ENCODE data around the gene CEP112. TPM values are rescaled to one million over a fixed set of nuclear protein-coding genes. Genes with fewer than 3 reads are reported as not detected.

The CEP112 gene
- total and polyA plus RNA-seq, 2 of the 8 experiments (the other 6 are each of a cell fraction or from before 2014, with no cell fraction given): 0.62 to 3.1 TPM

- Histone ChIP-seq H3K4me3 (ENCODE audit: extremely low read depth in 1 of 4, insufficient read depth in 2 of 4, low read depth in 3 of 4, low read length in 4 of 4) (no peak overlapping the region), H2BK20ac (ENCODE audit: low read length) (no peak overlapping the region), H3K56ac (replicated peaks; ENCODE audit: insufficient read length, low read depth, low read length) (no peak overlapping the region), H2AK5ac (ENCODE audit: low read depth, low read length) (no peak overlapping the region), H3K27ac (ENCODE audit: low read depth, low read length) (no peak overlapping the region), H4K91ac (replicated peaks; ENCODE audit: insufficient read length, low read length) (no peak overlapping the region), H3K14ac (ENCODE audit: insufficient read length) (no peak overlapping the region), H3K27me3 (replicated peaks in 1 of 4; ENCODE audit: control insufficient read depth in 3 of 4, extremely low read depth in 1 of 4, insufficient read depth in 3 of 4, low read length in 3 of 4) (no peaks in the 10 kb centered on the region), H3K9ac (replicated peaks in 1 of 4; ENCODE audit: extremely low read depth in 1 of 4, low read depth in 3 of 4, low read length in 3 of 4) (no peak overlapping the region), H3K79me1 (ENCODE audit: low read depth, low read length) (no peaks in the 10 kb centered on the region), H4K20me1 (replicated peaks in 1 of 2; ENCODE audit: control insufficient read depth in 1 of 2, insufficient read depth in 2 of 2, low read length in 2 of 2) (no peaks in the 10 kb centered on the region), H4K8ac (ENCODE audit: extremely low read depth, insufficient read depth, low read length) (no peak overlapping the region), H3K18ac (ENCODE audit: extremely low read depth, low read length) (no peak overlapping the region), H3K9me3 (ENCODE audit: insufficient read depth in 2 of 2, low read depth in 1 of 2, low read length in 1 of 2) (peaks cover 0 to 5% of the 10 kb centered on the region in 2 experiments; a peak in 1 of 4 replicates), H2BK5ac (ENCODE audit: low read depth, low read length) (no peak overlapping the region), H2BK12ac (ENCODE audit: low read depth, low read length) (no peak overlapping the region), H2BK120ac (replicated peaks; ENCODE audit: low read depth, low read length) (no peak overlapping the region), H2BK15ac (ENCODE audit: low read length) (no peak overlapping the region), H3K23ac (ENCODE audit: insufficient read length) (no peak overlapping the region), H3K4me1 (replicated peaks in 1 of 4; ENCODE audit: control insufficient read depth in 3 of 4, insufficient read depth in 4 of 4, low read length in 3 of 4) (no peaks in the 10 kb centered on the region), H3K4ac (replicated peaks; ENCODE audit: insufficient read length, low read depth, low read length) (no peak overlapping the region), H3K4me2 (ENCODE audit: insufficient read depth in 1 of 2, low read depth in 2 of 2, low read length in 2 of 2) (no peak overlapping the region), H3K79me2 (ENCODE audit: control insufficient read depth in 1 of 2, insufficient read depth in 2 of 2, low read length in 2 of 2) (no peaks in the 10 kb centered on the region), H3K23me2 (ENCODE audit: low read depth, low read length) (no peaks in the 10 kb centered on the region), H2AFZ (ENCODE audit: low read length) (no peak overlapping the region), H4K5ac (ENCODE audit: insufficient read length, low read depth, low read length) (no peak overlapping the region), H3K36me3 (ENCODE audit: control insufficient read depth in 2 of 4, insufficient read depth in 4 of 4, low read length in 3 of 4) (no peaks in the 10 kb centered on the region)
- no peak for TF ChIP-seq NRF1 (IDR thresholded peaks at IDR 0.05; ENCODE audit: low read depth, low read length)
- ChIA-PET POLR2A (ENCODE audit: partially characterized antibody) (no interaction called here), CTCF (ENCODE audit: partially characterized antibody) (interaction anchor here (0.7 to 1.3 kb wide), 2 partner anchors 54 to 141 kb away, joined by 3 read pairs; no protein-coding TSS in a partner anchor)
- WGBS, 2 experiments (ENCODE audit: extremely low coverage in 1 of 2, insufficient coverage in 1 of 2, insufficient read length in 1 of 2, insufficient replicate concordance in 2 of 2, low coverage in 1 of 2, low lambda C conversion rate in 2 of 2, missing lambda C conversion rate in 1 of 2): 77% methylated on average over 4 of the region's 4 CpGs; no CpG with 5 or more reads in 1 of the 2 experiments
- DNase-seq (ENCODE audit: low read depth in 1 of 2, low spot score in 2 of 2) (no peak), FAIRE-seq (no peak)
Observed at GRCh38 chr17:65933290-65933689, 258.6 kb downstream of the CEP112 start.

Data from H1 (cell line).